Islet of Langerhans (tissue), 1 donor: ENCODE results near the gene HDAC4.

Experiments
- FAIRE-seq: peaks from one replicate; lab custom pipeline; 2011; peaks lifted over from hg19 to GRCh38; lab: Jason Lieb, UNC

HDAC4 gene

GRCh38 chr2:239137898-239138283 is 262.9 kb downstream of the HDAC4 start:
- no peak for FAIRE-seq

- no peak for FAIRE-seq
These were observed 263.5 kb downstream of the HDAC4 start for GRCh38 chr2:239137165-239137897.

- no peak for FAIRE-seq
These were observed 264.1 kb downstream of the HDAC4 start for GRCh38 chr2:239136762-239137161.

GRCh38 chr2:239136203-239136602 is 264.6 kb downstream of the HDAC4 start:
- FAIRE-seq, result no peak

GRCh38 chr2:239135531-239135930 is 265.3 kb downstream of the HDAC4 start:
- FAIRE-seq, result no peak

GRCh38 chr2:239133945-239134570 is 266.8 kb downstream of the HDAC4 start:
- no peak for FAIRE-seq

- FAIRE-seq, result no peak
These were observed 268.0 kb downstream of the HDAC4 start for GRCh38 chr2:239132786-239133185.

GRCh38 chr2:239132156-239132709 is 268.6 kb downstream of the HDAC4 start:
- FAIRE-seq, result no peak

GRCh38 chr2:239131521-239131920 is 269.3 kb downstream of the HDAC4 start:
- no peak for FAIRE-seq

GRCh38 chr2:239130786-239131325 is 270.0 kb downstream of the HDAC4 start:
- FAIRE-seq, result no peak

- no peak for FAIRE-seq
These were observed 270.8 kb downstream of the HDAC4 start for GRCh38 chr2:239130041-239130440.

- FAIRE-seq, result no peak
These were observed 271.5 kb downstream of the HDAC4 start for GRCh38 chr2:239129147-239129920.

GRCh38 chr2:239128706-239129105 is 272.1 kb downstream of the HDAC4 start:
- FAIRE-seq, result no peak

- FAIRE-seq, result no peak
These were observed 273.3 kb downstream of the HDAC4 start for GRCh38 chr2:239127513-239127912.

- no peak for FAIRE-seq
These were observed 274.8 kb downstream of the HDAC4 start for GRCh38 chr2:239125726-239126675.

GRCh38 chr2:239124152-239124899 is 276.5 kb downstream of the HDAC4 start:
- FAIRE-seq, result no peak

GRCh38 chr2:239122421-239123110 is 278.3 kb downstream of the HDAC4 start:
- no peak for FAIRE-seq

GRCh38 chr2:239121600-239122012 is 279.2 kb downstream of the HDAC4 start:
- no peak for FAIRE-seq

- no peak for FAIRE-seq
These were observed 280.2 kb downstream of the HDAC4 start for GRCh38 chr2:239120664-239121063.
